Neural progenitor cell (in vitro differentiated cells): ENCODE results near the gene PDGFRB.

Source experiments
- EZH2phosphoT487 ChIP-seq: fragments of 200-600 bp; sonication (generic); IDR thresholded peaks from 2 replicates; pipeline ENCODE4 v1.6.1; 2017; ENCODE audit warnings: antibody characterized with exemption
- TF ChIP-seq, protein P1 (sequence below): fragments of 200-600 bp; sonication (generic); IDR thresholded peaks from 2 replicates; pipeline ENCODE4 v1.5.1; 2017; ENCODE audit warnings: antibody characterized with exemption, mild to moderate bottlenecking

GRCh38 chr5:150107909-150108447, 47.7 kb downstream of the PDGFRB start:
- TF ChIP-seq, protein P1, sequence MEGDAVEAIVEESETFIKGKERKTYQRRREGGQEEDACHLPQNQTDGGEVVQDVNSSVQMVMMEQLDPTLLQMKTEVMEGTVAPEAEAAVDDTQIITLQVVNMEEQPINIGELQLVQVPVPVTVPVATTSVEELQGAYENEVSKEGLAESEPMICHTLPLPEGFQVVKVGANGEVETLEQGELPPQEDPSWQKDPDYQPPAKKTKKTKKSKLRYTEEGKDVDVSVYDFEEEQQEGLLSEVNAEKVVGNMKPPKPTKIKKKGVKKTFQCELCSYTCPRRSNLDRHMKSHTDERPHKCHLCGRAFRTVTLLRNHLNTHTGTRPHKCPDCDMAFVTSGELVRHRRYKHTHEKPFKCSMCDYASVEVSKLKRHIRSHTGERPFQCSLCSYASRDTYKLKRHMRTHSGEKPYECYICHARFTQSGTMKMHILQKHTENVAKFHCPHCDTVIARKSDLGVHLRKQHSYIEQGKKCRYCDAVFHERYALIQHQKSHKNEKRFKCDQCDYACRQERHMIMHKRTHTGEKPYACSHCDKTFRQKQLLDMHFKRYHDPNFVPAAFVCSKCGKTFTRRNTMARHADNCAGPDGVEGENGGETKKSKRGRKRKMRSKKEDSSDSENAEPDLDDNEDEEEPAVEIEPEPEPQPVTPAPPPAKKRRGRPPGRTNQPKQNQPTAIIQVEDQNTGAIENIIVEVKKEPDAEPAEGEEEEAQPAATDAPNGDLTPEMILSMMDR: no peak
- TF ChIP-seq EZH2phosphoT487: no peak
